ENCODE measurements around the gene ADAMTSL2.
A peak's percentile ranks its signal among the peaks of the same experiment; 100 is the strongest.

ADAMTSL2 gene

DNA sequence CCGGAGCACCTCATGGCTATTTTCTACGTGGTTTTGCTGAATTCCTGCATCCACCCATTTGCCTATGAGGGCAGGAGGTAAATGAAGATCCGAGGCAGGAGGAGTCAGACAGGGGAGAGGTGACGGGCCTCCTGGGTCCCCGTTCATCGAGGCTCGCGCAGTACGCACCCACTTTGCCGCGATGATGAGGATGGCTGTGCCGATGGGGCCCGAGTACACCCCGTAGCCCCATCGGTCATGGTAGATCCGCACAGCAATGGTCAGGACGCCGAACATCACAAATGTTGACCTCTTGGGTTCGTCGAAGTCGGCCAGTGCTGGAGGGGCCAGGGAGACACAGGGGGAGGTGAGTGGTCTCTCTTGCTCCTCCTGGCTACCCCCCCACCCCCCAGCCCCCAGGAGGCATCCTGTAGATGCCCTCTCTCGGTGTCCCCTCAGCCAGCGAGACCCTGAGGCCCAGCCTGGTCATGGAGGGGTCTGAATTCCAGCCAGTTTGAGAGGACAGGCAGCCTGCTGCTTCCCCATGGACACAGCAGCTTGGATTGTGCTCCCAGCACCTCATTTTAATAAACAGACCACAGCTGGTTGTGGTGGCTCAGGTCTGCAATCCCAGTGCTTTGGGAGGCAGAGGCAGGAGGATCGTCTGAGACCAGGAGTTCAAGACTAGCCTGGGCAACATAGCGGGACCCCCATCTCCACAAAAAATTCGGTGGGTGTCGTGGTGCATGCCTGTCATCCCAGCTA, 15.6 kb upstream of the ADAMTSL2 start:
- no peak for DNase-seq

DNA sequence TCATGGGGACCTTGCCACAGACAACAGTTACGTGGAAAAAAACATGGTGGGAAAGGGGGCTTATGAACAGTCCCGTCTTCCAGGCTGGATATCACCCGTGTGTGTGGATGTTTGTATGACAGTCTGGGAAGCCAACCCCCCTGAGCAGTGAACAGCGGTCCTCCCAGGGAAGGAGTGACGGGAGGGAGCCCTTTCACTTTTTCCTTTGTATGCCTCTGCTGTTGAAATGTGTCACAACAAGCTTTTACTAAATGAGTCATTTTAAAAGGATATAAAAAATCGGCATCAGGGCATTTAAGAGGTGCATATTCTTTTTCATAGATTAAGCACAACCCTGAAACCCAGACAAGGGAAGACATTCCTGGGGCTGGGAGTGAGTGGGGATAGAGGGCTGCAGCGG, 14.8 kb upstream of the ADAMTSL2 start:
- no peak for DNase-seq

DNA sequence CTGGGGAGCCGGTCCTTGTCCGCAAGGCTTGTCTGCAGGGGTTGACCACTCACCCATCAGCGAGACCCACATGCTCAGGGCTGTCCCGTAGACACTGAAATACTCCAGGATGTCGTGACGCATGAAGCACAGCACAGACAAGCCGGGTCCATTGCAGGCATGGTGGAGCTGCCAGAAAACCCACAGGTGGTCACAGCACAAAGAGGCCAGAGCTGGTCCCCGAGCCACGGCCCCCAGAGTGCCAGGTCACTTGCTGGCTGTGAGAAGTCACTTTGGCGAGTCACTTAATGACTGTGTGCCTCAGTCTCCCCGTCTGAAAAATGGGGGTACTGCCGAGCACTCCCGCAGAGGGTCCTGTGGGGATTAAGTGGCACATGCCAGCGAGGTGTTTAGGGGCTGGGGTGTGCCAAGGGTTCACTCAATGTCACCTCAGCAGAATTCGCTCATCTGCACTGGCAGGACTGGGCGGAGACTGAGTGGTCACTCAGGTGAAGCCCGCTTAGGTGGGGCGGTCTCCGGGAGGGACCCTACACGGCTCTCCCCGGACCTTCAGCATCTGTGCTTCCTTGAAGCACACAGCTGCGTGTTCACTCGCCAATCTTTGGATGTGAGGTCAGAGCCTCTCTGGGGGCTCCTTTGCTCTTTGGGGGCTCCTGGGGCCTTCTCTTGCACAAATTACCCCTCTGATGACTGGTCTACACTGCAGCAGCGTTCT, 14.2 kb upstream of the ADAMTSL2 start:
- DNase-seq, result no peak

DNA sequence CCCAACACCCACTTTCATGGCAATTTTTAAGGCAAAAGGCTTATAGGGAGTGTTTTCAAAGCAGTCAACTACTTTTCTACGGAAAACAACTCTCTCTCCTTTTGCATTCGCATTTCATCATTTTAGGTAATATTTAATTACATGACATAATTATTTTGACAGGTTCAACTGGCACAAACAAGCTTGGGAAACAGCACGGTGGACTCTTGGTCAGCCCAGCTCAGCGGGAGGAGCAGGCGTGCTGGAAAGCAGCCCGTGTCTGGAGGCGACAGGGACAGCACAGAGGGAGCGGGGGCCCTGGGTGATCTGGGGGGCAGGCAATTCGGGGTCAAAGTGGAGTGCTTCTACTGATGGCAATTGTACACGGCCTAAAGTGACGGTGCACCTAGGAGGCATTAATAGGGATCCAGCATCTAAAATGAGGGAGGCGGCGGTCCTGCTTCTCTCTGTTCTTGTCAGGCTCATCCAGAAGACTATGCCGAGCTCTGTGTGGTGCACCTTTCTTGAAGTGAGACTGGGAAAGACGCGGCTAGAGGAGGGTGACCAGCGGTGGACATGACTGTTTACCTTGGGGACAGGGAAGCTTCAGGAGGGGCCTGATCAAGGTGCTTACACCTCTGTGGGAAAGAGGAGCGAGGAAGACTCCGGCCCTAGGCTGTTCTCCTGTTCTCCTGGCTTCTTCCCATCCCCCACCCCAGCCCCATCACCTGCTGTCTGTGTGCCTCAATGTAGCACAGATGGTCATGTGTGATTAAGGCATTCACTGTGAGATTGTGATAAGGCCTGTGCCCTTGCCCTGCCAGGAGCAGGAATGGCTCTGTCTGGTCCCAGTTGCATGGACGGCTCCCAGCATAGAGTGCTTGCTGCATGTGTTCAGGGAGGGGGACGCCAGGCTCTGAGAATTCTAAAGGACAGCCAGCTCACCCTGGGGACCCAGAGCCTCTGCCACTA, 13.1 kb upstream of the ADAMTSL2 start:
- DNase-seq, result no peak

DNA sequence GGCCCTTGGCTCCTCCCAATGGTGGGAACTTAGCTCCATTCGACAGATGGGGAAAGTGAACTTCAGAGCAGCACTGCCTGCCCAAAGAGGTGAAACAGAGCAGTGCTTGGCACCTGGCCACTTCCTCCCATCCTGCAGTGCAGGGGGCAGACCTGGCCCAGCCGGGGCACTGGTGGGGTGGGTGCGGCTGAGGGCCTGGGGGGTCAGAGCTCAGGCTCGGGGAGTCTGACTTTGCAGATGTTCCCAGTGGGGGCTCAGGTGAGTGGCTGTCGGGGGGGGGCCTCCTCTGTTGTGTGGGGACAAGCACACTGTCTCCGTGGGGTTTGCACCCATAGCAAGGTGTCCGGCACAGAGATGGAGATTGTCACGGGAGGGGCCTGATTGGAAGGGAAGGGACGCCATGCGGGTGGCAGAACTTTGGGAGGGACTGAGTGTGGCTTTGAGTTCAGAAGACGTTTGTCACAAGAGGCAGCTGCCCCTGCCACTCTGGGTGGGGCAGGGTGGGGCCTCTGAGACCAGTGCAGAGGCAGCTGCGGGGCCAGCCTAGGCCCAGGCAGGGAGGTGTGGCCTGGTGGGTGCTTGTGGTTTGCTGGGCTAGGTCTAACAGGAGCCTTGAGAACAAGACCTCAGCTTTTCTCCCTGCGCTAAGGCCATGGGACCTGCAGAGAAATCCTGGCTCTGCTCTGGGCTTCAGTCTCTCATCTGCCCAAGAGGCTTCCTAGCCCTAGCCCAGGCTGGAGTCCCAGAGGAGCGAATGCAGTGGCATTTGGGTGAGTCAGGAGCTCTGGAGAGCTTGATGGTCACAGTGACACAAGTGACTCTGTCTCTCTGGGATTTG, 12.2 kb upstream of the ADAMTSL2 start:
- DNase-seq, result no peak

DNA sequence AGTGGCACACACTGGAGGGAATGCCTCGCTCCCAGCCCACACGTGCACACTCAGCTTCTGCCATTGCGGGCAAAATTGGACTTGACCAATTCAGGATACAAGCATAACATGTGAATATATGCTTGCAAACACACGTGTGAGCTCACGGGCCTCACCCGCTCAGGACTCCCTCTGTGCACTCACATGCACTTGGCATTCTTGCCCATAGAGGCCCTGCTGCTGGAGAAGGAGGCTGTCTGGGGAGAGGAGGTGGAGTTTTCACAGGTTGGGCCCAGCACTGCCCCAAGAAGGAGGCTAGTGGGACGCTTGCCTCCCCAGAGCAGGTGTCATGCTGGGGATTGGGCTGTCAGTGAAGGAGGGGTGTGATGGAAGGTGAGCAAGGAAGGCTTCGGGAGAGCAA, 11.4 kb upstream of the ADAMTSL2 start:
- no peak for DNase-seq

DNA sequence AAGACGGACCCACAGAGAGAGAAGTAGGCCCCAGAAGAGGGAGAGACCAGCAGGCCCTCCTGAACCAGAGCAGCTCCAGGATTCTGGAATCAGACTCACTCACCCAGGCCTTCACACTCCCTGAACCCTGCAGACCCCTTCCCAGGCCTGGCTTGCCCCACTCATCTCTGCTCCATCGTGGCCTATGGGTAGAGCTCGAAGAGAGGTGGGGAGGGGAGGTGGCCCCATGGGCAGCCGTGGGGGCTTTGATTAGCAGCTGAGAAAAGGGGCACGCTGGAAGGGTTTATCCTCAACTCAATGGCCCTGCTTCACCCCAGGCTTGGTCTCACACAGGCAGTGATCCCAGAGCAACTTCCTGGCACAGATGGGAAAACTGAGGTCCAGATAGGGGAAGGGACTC, 10.4 kb upstream of the ADAMTSL2 start:
- DNase-seq, result no peak

DNA sequence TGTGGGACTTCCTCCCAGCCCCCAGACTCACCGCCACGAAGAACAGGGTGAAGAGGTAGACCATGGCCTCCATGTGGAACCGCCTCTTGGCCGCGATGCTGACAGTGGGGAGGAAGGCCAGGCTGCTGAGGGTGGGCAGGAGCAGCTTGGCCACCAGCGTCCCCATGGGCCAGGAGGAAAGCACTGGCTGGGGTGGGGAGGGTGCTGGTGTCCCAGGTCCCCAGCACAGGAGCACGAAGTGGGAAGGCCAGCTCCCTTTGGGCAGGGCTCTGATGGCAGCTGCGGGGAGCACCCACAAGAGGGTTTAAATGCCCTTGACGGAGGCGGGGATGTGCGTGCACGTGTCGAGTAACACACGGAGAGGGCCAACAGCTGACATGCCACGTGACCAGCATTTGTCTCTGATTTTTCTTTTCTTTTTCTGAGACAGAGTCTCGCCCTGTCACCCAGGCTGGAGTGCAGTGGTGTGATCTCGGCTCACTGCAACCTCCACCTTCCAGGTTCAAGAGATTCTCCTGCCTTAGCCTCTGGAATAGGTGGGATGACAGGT, 9.8 kb upstream of the ADAMTSL2 start, which contains the start of gene MYMK:
Gene MYMK (minus strand): TSS at position 281 of the 550 bp plus-strand sequence. CDS start 115 bp downstream, at position 166.
- no peak for DNase-seq

DNA sequence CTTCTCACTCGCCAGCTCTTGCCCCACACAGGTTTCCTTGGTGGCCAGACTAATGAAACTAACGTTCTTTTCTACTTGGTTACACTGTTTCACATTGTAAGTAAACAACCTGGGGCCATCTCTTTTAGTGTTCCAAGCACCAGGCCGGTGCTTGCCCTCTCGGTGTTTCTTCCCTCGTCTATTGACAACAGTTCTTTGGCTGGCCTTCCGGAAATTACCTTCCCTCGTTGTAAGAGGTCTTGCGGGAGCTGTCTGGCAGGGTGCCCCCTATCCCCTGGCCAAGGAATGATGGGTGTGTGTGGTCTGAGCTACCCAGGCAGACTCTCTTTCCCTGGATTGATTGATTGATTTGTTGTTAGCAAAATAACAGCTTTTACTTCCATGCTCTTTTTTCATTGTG, 8.8 kb upstream of the ADAMTSL2 start:
- no peak for DNase-seq

DNA sequence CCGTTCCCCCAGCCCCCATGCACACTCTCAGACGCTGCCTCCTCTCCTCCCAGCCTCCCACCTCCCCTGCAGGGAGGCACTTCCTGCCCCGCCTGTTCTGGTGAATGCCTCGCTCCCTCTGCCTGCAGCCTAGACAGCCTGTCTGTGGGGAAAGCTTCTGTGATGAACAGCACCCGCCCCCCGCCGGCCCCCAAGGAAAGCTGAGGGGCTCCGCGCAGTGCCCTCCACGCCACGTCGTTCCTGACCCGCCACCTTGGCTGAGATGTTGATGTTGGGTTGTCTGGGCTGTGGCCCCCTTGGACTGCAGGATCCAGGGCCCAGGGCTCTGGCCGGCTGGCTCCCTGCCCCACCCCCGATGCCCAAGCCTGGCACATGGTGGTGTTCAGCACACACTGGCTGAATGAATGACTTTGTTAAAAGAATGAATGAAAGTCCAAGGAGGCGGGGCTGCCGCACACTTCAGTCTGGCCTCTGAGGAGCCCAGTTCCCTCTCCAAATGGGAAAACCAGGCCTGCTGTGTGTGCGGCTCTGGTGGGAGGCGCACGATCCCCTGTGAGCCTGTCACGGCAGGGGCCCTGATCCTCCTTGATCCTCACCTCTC, 7.7 kb upstream of the ADAMTSL2 start:
- no peak for DNase-seq

DNA sequence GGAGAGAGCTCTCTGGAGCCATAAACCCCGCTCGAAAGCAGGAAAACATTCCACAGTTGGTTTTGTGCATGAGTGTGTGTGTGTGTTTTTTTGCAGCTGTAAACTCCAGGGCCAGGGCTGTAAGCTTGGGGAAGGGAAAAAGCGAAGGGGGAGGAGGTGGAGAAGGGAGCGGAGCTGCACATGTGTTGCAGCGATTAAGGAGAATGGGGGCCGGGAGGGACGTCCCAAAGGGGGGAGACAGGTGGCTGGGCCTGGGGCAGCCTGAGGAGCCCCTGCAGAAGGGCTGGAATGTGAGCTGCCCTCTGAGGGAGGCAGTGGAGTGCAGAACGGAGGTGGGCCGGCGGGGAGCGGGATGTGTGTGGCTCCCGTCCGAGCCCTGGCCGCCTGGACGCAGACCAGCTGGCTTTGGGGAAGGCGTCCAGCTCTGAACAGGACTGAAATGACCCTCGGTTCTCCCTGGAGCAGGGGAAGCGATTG, 7.0 kb upstream of the ADAMTSL2 start:
- DNase-seq, result no peak

DNA sequence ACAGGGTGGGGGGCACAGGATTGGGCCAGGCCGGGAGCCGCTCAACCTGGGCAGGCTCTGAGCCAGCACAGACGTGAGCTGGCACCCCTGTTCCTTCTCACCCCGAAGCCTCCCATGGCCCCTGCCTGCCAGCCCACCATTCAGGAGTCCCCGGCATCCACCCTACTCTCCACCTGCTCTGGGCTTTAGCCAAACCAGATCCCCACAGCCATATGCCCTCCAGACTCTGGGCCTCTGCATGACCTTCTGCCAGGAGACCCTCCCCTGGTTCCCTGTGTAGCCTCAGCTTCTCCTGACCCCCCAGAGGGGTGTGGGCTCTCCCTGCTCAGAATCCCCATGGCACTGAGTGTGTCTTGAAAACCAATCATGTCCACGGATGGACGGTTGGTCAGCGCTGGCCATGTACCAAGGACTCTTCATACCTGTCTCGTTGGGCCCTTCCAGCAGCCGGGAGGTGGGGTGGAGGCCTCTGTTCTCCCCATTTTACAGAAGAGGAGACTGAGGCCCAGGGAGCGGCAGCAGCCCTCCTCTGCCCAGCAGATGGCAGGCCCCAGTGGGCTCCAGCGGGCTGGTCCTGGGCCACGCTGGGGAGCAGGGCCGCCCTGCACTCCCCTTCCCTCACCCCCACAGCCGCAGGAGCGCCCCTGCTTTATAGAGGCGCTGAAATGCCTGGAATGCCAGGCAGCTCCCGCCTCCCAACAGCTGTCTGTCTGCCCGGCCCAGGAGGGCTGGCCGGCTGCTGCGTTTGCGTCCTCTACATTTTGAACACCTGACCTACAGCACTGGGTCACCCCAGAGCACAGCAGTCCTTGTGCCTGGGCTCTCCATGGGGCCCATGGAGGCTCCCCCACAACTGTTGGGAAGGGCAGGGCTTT, 6.3 kb upstream of the ADAMTSL2 start:
- no peak for DNase-seq

DNA sequence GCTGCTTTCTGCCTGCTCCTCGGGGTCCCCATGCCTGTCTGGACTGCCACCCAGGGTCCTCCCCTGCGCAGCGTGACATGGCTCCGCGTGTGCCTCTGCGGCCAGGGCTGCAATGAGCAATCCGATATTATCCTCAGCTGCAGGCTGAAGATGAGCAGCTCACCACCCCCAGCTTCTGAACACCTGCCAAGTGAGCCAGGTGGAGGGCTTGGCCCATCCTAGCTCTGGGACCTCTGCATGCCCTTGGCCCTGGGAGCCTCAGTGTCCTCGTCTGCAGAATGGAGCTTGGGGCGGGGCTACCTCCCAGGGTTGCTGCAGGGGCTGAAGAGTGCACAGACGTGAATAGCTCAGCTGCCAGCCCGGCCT, 5.6 kb upstream of the ADAMTSL2 start:
- no peak for DNase-seq

DNA sequence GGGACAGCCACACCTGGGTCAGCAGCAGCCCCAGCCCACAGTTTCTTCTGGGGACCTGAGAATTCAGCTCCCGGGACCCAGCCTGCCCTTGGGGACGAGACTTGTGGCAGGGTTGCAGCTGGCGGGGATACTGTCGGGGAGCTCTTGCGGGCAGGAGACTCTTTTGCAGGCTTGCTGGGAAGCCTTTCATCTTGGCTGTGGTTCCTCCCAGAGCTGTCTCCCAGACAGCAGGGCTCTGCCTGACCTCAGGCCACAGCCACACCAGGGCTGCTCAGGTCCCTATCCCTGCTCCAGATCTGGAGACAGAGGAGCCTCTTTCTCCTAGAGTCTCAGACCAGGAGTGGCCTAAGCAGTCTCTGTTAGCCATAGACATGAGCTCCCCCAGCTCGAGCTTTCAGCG, 5.0 kb upstream of the ADAMTSL2 start:
- no peak for DNase-seq

DNA sequence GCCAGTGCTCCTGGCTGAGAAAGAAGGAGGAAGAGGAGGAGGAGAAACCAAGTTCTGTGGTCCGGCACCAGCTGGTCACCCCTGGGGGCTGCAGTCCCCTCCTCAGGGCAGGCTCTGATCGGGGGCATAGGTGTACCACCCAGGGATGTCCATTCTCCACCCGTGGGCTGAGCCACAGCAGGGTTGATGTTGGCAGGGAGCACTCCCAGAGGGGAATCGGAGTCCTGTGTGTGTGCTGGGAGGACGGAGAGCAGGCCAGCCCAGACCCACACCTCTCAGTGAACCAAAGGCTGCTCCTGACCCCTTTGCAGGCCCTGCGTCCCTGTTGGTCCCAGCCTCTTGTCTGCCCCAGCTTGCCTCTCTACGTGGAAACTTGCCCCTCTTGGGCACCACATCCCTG, 4.6 kb upstream of the ADAMTSL2 start:
- DNase-seq, result no peak

DNA sequence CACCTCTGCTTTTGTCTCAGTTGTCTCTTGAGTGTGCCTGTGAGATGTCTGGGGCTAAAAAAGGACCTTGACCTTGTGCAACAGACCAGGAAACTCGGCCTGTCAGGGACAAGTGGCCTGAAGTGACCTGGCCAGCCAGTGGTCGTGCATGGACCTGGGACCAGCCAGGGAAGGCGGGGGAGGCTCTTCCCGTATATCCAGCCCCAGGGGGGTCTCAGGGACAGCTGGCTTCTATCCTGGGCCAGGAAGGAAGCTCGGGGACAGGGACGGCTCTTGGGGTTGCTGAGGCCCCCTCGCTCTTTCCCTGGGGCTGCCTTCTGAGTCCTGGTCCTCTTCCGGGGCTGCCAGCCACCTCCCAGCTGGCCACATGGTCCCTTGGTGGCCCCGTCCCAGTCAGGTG, 3.2 kb upstream of the ADAMTSL2 start:
- DNase-seq, result no peak

DNA sequence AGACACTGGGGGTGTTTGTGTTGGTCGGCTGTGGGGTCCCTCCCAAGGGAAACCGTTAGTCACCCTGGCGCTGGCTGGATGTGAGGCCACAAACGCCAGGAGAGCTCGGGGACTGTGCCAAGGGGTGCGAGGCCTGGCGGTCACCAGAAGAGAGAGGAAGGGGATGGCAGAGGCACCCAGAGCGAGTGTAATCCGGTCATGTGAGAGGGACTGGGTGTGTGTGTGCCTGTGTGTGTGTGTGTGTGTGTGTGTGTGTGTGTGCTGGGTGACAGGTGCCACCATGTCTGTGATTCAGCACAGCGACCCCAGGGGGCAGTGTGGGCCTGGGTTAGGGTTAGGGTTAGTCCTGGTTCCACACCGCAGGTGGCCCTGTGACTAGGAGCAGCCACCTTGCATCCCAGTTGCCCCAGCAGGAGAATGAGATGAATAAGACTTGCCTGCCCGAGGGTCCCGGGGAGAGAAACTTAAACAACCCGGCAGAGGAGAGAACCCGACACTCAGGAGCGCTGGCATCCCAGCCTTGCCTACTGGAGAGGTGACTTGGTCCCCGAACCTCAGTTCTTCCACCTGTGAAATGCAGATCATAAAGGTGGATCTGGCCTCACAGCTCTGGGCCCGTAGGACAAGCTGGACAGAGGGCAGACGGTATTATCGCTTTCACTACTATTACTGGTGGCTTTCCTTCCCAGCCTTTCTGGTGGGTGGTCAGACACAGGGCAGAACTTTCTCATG, 1.4 kb upstream of the ADAMTSL2 start:
- peak; percentile 88 for DNase-seq

DNA sequence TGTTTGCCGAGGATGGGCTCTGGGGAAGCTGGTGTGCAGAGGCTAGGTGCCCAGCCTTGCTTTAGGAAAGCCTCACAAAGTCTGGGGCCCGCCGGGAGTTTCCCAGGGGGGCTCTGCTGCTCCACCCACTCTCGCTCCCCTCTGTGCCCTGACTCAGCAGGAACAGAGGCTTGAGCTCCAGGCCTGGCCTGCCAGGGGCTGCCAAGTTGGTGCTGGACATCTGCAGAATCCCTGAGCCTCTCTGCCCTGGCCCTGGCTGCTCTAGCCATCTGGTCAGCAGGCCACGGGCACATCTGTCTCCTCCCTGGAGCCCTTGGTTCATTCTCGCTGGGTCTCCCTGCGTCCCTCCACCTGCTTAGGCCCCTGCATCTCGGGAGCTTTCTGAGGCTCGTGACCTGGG, 647 bp upstream of the ADAMTSL2 start:
- DNase-seq, result no peak

DNA sequence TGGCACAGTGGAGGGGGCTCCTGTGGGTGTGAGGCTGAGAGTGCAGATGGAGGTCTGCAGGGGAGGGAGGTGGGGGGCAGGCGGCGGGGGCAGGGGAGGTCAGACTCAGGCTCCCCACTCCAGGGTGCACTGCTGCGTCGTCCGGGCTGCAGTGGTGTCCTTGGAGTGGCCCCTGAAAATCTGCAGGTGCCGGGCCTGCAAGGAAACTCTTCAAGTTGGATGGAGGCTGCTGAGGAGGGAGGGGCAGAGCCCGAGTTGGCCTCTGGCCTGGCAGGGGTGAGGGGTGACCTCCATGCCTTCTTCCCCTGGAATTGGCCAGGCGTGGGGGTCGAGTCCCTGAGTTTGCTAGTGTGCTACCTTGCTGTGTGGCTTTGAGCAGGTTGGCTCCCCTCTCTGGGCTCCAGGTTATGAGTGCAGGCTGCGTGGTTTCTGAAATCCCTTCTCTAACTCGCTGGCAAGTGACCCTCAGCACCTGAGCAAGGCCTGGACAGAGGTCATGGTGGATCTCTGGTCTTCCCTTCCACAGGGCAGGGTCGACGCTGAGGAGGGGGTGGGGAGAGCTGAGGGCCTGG, 888 bp downstream of the ADAMTSL2 start:
- no peak for DNase-seq

DNA sequence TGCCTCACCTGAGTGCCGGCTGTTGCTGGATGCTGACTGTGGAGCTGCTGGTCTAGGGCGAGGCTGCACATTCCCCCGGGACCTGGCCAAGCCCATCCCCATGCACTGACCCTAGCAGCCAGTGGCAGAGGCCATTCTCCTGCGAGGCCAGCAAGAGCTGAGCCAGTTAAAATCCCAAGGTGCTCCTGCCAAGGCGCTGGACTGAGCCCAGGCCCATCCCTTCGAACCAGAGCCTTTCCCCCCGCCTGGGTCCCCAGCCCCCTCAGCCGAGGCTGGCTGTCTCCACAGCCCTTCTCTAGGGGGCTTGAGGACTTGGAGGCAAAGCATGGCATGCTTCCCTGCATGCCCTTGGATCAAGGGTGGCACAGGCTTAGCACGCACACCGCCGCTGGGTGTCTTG, 1.6 kb downstream of the ADAMTSL2 start:
- DNase-seq, result no peak

Data from activated CD4-positive, alpha-beta T cell treated with anti-CD3 and anti-CD28 coated beads for 48 hours (primary cell).